SIG-M5 (cell line): ENCODE results near the gene LAMA3.

ENCODE experiments used
- DNase-seq: peaks from one replicate; lab custom pipeline; 2025; lab: John Stamatoyannopoulos, UW

The LAMA3 gene

DNA sequence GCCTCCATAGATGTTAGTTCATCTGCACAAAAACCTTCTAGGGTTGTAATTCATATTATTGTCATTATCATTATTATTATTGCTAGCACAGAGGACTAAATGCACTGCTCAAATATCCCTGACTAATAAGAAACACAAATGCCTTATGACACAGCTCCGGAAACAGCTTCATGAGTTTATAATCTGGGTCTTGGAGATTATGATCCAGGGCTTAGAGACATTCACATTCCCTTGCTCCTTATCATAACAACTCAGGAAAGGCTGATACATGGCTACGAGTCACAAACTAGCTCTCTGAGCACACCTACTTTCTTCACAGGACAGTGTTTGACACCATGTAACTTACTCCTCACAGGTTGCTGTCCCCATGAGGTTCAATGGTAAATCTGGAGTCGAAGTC is 223.1 kb downstream of the LAMA3 start:
- DNase-seq, result no peak

DNA sequence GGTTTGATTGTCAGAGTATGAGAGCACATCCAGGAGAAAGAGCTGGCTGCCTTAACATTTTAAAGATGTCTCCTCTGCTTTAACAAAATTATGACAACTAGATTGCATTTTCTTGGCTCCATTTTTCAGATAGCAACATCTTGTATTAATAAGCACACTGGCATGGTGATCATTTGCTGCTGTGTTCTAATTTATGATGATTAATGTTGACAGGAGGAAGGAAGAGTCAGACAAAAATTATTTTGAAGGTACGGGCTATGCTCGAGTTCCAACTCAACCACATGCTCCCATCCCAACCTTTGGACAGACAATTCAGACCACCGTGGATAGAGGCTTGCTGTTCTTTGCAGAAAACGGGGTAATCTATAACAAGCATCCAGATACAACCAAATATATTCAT is 227.1 kb downstream of the LAMA3 start:
- DNase-seq, result no peak

- no peak for DNase-seq
Observed at GRCh38 chr18:23918395-23919032, 229.3 kb downstream of the LAMA3 start.

- DNase-seq, result no peak
Observed at GRCh38 chr18:23920054-23920453, 230.8 kb downstream of the LAMA3 start.

GRCh38 chr18:23921716-23922285 is 232.5 kb downstream of the LAMA3 start:
- DNase-seq, result no peak

DNA sequence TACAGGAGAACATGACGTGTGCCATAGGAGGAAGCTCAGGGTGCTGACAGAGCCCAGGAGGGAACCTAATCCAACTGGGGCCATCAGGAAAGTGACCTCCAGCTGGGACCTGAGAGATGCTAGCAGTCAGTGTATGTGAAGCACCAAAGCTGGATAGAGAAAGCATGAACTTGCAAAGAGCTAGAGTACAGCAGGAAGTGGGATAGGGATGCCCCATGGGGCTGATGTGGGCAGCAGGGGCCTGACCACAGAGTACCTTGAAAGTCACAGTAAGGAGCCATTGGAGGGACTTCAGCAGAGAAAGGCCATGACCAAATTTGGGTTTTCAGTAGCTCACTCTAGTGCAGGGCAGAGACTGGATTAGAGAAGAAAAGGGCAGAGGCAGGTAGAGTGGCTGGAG is 233.7 kb downstream of the LAMA3 start:
- no peak for DNase-seq

GRCh38 chr18:23924813-23925212 is 235.6 kb downstream of the LAMA3 start:
- DNase-seq, result no peak

GRCh38 chr18:23926571-23926970 is 237.3 kb downstream of the LAMA3 start:
- DNase-seq, result no peak

DNA sequence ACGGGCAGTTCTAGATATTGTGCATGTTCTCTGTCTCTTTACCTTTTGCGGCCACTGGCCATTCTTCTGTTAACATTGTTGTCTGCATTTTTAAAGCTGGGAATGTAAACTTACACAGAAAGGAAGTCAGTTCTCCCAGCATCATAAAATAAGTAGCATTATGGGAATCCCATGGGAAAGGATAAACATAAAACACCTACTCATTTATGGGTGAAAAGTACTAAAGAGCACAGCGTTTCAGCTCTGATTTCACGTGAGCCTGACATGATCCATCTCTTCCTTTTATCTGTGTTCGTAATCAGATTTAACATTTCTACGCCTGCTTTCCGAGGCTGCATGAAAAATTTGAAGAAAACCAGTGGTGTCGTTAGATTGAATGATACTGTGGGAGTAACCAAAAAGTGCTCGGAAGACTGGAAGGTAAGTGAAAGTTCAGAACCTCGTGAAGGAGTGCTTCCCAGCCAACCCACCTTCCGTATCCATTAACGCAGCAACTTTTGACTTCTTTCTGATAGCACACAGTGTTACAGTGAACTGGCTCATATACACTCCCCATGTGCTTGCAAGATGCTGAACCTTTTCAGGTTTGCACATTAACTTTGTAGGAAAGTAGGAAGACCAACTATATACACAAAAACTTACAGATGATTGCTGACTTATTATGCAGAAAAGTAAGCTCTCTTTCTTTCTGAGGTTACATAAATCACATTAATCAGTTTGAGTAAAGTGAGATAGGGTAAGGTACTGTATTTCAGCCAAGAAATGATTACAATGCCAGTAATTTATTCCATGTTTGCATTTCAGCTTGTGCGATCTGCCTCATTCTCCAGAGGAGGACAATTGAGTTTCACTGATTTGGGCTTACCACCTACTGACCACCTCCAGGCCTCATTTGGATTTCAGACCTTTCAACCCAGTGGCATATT is 238.8 kb downstream of the LAMA3 start:
- DNase-seq, result no peak

DNA sequence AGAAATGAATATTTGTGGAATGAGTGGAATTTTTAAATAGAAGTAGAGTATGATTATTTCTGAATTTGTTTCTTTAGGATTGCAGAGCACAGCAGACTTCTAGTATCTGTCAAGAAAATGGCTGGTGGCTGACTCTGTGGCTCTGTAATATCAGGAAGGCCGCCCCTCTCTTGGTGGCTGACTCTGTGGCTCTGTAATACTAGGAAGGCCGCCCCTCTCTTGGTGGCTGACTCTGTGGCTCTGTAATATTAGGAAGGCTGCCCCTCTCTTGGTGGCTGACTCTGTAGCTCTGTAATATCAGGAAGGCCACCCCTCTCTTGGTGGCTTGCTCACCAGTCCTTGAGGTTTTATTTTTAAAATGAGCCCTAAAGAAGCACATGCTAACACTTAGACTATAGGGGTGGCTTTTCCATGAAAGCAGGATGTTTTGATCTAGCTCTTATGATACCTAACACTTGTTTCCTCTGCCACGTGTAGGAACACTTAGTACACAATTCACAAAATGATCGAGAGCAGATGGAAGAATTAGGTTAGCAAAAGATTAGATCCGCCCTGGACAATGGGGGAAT is 240.2 kb downstream of the LAMA3 start:
- DNase-seq, result no peak

DNA sequence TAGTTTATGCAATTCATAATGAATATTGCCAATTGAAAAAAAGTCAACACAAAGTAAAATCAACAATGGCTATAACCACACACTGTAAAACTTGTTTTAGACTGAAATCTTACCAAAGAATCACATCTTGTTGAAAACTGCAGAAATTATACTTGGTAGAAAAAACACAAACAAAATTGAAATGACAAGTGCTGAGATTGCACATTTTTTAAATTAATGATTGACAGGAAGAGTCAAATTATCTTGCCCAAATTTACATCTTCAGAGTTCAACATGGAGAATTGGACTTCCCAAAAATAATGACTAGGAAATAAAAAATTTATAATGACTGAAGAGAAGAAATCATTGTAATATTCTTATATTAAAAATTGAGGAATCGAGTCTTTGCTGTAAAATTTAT is 240.7 kb downstream of the LAMA3 start:
- DNase-seq, result no peak

GRCh38 chr18:23932385-23933067 is 243.3 kb downstream of the LAMA3 start:
- no peak for DNase-seq

DNA sequence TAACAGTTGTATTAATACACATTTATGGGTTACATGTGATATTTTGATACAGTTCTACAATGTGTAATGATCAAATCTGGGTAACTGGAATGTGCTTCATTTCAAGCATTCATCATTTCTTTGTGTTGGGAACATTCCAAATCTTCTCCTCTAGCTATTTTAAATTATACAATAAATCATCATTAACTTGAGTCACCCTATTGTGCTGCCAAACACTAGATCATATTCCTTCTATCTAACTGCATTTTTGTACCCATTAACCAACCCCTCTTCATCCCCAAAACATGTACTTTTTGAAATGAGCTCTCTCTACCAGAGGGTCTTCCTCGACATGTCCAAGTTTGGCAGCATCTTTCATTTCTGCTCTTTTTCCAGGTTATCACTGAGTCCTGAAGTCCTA is 244.2 kb downstream of the LAMA3 start:
- no peak for DNase-seq

GRCh38 chr18:23934252-23934651 is 245.0 kb downstream of the LAMA3 start:
- DNase-seq, result no peak

DNA sequence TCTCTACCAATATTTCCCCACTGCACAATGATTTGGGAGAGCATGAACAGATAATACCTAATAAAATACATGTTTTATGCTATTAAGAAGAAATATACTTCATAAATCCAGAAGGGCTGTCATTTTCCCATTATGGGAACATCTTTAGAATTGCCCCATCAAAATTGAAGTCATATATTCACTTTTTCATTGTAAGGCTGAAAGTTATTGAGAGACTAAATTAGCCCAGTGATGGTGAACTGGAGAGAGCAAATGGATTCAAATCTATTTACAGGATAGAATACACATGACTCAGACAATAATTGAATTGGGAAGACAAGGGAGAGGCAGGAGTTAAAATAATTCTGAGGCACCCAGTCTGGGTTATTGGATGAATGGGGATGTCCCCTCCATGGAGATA is 245.6 kb downstream of the LAMA3 start:
- no peak for DNase-seq

DNA sequence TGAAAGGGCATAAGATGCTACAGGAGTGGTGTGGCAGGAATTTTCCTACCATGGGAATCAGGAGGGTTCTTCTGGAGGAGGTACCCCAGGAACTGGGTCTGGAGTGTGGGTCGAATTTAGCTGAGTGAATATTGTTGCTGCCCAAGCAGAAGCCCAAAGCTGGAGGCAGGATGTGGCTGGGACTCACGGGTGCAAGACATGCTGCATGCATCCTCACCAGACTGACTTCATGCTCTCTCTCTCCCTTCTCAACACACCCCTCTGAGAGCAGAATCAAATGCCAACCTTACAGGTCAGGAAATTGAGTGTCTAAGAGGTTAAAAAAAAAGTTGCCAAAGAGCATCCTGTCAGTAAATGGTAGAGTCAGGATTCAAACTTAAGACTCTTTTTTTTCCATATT is 246.6 kb downstream of the LAMA3 start:
- no peak for DNase-seq

- DNase-seq, result no peak
Observed at GRCh38 chr18:23936381-23936958, 247.2 kb downstream of the LAMA3 start.

DNA sequence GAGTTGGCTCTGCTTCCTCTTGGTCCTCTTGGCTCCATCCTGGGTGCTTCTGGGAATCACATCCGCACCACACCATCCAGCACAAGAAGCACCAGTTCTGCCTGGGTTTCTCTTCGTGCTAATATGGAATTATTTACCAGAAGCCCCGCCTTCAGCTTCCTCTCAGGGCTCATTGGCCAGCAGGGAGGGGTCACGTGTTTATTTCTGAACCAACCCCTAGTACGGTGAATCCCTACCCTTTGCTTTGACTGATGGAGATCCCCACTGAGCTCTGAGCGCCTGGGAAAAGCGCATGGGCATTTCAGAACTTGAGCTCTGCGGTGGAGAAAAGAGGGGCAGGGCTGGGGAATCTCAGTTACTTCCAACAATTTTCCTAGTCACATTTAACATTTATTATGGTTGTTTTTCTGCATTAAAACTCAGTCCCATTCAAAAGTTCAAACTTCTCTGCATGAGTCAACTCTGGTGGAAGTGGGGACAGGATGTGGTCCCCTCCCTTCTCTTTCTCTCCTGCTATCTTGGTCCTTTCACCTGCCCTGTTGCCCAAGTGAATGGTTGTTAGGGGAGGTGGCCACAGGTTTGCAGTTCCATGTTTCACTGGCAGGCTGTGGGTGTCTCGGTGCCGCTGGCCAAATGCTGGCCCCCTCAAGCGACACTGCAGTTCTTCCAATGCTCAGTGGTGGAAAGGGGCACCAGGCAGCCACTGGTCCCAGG is 248.9 kb downstream of the LAMA3 start:
- no peak for DNase-seq

DNA sequence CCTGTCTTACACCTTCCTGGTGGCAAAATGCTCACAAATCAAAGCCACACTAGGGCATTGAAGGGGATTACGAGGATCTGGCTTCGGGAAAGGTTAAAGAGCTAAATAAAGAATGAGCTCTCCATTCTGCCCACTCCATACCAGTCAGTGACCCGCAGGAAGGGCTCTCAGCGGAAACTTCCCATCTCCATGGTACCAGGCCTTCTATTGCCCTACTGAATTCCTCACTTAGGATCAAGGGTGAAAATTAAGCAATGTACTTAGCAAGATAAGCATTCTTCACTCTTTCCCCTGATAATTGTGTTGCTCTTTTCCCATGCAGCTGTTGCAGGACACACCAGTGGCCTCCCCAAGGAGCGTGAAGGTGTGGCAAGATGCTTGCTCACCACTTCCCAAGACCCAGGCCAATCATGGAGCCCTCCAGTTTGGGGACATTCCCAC is 249.7 kb downstream of the LAMA3 start:
- DNase-seq, result no peak

GRCh38 chr18:23939366-23939765 is 250.1 kb downstream of the LAMA3 start:
- DNase-seq, result no peak

DNA sequence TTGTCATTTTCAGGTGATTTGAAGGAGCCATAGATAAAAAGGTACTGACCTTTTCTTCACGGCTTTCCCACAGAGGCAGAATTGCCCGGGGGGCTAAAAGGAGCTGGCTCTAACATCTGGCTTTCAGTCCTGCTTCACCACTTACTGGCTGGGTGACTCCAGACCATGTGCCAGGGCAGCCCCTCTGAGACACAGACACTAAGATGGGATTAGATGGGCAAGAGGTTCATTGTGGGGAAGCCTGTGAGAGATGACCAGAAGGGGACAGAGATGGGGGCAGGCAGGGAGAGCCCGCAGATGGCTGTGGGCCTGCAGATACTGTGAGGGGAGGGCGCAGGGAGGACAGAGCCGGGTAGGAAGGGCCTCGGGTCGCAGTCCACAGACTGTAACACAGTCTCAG is 250.6 kb downstream of the LAMA3 start:
- no peak for DNase-seq
